ENCODE measurements around the gene IFNL4.
"Not testable (repeated sequence)": the region's sequence is repeated elsewhere in the genome, so short reads cannot be mapped to it uniquely, and the experiment has no call there.

The IFNL4 gene

DNA sequence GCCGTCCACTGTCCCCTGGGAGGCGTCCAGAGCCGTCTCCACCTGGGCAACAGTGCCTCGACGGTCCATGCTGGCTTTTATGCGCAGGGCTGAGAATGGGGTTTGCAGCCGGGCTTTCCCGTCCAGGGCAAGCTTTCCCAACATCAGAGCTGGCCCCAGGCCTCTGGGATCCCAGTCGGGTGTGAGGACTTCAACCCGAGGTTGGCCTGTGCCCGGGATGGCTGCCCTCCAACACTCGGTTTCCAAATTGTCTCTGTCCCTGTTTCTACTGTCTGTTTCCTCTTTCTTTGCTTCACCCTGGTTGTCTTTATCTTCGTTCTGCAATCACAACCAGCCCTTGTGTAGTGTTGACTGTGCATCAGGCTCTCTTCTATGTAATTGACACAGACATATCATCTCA lies at the start of gene IFNL4:
Gene IFNL4, minus strand, starts transcription at position 51 of the 400 bp plus-strand sequence.
- no peak for DNase-seq (ENCODE audit: low spot score)

DNA sequence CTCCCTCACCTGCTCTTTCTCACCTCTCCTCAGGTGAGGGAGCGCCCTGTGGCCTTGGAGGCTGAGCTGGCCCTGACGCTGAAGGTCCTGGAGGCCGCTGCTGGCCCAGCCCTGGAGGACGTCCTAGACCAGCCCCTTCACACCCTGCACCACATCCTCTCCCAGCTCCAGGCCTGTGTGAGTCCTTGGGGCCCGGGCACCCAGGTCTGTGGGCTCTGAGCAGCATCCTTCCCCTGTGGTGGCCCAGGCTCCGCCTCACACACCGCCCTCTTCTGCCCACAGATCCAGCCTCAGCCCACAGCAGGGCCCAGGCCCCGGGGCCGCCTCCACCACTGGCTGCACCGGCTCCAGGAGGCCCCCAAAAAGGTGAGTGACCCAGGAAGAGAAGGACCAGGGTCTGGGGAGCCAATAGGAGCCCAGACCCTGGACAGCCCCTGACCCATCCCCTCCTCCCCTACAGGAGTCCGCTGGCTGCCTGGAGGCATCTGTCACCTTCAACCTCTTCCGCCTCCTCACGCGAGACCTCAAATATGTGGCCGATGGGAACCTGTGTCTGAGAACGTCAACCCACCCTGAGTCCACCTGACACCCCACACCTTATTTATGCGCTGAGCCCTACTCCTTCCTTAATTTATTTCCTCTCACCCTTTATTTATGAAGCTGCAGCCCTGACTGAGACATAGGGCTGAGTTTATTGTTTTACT lies 49.4 kb upstream of the IFNL4 start:
- no peak for DNase-seq (ENCODE audit: low spot score)

DNA sequence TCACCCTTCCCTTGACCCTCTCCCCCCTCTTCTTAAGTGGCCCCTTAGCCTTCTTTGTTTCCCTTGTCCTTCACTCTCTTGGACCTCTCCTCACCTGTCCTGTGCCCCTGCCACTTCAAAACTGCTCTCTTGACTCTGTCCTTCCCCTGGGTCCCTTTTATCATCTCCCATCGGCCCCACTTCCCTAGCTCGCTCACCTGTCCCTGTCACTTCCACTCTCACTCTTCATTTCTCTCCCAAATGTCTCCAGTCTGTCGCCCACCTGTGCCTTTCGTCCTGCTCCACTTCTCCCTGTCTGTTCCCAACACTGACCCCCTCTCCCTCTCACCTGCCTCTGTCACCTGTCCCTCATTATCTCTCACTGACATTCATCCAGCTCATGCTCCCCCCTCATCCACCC lies 48.2 kb upstream of the IFNL4 start:
- no peak for DNase-seq (ENCODE audit: low spot score)

DNA sequence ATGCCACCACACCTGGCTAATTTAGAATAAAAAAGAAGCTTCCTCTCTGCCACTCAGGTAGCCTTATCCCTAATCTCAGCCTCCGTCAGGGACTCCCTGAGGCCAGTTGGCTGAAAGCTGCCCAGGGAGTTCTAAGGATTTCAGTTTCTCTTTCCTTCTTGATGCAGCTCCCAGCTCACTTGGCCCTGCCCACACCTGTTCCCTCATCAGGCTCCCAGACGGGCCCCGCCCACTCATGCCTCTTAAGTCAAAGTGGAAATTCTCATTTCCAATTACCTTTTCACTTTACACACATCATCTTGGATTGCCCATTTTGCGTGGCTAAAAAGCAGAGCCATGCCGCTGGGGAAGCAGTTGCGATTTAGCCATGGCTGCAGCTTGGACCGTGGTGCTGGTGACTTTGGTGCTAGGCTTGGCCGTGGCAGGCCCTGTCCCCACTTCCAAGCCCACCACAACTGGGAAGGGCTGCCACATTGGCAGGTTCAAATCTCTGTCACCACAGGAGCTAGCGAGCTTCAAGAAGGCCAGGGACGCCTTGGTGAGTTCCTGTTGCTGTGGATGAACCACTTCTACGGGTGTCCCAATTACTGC lies 47.5 kb upstream of the IFNL4 start, which contains the start of gene IFNL1:
Gene IFNL1, plus strand, starts transcription at position 353 of the 591 bp plus-strand sequence. Its CDS starts 15 bp downstream, at position 368.
- no peak for DNase-seq (ENCODE audit: low spot score)

DNA sequence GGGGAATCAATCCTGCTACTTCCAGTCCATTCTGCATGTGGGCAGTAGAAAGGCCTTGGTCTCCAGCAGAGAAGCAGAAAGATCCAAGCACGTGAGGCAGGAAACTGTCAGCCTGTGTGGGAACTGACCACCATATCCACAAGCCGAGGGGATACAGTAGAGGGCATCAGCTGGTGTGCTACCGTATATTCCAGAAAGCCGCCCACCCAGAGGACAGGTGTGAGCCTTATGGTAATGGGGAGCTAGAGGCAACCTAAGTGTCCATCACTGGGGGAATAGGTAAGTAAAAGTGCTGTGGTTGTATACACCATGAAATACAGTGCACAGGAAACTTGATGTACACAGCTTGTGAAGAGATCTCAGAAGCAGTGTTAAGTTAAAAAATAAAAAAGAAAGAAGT lies 44.7 kb upstream of the IFNL4 start:
- no peak for DNase-seq (ENCODE audit: low spot score)

DNA sequence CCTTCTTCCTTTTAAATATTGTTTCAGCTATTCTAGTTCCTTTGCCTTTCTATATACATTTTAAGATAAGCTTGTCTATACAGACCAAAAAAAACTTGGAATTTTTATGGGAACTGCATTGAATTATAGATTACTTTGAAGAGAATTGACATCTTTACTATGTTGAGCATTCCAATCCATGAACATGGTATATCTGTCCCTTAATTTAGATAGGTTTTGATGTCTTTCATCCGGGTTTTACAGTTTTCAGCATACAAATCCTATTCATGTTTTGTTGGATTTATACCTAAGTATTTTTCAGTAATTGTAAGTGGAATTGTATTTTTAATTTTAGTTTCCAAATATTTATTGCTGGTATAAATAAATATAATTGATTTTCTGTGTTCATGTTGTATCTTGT lies 35.4 kb upstream of the IFNL4 start:
- no peak for DNase-seq (ENCODE audit: low spot score)

DNA sequence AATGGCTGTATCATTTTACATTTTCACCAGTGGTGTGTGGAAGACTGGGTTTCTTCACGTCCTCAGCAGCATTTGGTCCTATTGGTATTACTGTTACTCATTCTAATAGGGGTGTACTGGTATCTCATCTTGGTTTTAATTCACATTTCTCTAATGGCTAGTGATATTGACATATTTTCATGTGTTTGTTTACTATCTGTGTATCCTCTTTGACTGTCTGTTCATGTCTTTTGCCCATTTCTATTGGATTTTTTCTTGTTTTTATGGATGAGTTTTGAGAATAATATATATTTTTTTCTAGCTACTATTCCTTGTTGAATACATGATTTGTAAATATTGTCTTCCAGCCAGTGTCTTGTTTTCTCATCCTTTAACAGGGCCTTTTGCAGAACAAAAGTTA lies 33.4 kb upstream of the IFNL4 start:
- DNase-seq (ENCODE audit: low spot score): no peak

DNA sequence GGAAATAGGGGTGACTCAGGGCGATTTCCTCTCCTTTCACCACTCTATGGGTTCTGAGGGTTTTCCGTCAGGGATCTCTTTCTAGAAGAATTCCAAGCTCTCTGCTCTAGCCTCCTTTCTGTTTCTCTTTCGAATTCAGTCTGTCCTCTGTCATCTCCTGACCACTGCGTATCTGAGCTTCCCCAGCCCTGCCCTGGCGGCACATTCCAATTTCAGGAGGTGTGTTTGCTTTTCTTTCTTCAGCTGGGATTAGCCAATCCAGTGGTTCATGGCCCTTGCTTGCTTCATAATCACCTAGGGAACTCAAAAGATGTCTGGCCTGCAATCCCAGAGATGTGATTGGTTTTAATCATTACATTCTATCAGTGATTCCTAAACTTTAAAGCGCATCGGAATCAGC lies 28.9 kb upstream of the IFNL4 start:
- DNase-seq (ENCODE audit: low spot score): no peak

DNA sequence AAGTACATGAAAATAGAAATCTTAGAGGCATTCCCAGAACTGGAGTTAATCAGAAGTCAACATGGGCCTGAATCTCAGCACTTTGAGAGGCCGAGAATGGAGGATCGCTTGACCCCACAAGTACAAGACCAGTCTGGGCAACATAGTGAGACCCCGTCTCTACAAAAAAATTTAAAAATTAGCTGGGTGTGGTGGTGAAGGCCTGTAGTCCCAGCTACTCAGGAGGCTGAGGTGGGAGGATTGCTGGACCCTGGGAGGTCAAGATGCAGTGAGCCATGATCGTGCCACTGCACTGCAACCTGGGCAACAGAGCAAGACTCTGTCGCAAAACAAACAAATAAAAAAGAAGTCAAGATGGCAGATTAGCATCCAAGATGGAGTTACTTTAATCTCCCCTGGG lies 28.1 kb upstream of the IFNL4 start:
- DNase-seq (ENCODE audit: low spot score): no peak

DNA sequence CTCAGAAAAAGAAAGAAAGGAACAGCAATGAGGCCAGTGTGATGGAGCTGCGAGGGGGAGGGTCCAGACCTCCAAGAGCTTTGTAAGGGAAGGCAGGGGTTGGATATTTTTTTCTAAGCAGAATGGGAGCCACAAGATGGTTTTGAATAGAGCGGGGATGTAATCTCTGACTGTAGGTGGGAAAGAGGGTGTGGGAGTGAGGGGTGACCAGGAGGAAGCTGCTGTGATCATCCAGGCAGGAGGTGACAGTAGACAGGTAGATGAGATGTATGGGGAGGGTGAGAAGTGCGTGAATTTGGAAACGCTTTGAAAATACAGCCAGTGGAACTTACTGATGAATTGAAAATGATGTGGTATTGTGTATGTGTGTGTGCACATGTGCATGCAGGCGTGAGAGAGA lies 26.9 kb upstream of the IFNL4 start:
- DNase-seq (ENCODE audit: low spot score): no peak

DNA sequence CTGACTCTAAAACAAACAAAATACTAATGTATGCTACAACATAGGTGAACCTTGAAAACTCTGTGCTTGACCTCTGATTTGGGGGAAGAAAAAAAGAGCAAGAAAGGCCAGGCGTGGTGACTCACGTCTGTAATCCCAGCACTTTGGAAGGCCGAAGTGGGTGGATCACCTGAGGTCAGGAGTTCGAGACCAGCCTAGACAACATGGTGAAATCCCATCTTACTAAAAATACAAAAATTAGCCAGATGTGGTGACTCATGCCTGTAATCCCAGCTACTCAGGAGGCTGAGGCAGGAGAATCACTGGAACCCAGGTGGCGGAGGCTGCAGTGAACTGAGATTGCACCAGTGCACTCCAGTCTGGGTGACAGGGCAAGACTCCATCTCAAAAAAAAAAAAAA lies 25.2 kb upstream of the IFNL4 start:
- DNase-seq (ENCODE audit: low spot score): not testable (repeated sequence)

DNA sequence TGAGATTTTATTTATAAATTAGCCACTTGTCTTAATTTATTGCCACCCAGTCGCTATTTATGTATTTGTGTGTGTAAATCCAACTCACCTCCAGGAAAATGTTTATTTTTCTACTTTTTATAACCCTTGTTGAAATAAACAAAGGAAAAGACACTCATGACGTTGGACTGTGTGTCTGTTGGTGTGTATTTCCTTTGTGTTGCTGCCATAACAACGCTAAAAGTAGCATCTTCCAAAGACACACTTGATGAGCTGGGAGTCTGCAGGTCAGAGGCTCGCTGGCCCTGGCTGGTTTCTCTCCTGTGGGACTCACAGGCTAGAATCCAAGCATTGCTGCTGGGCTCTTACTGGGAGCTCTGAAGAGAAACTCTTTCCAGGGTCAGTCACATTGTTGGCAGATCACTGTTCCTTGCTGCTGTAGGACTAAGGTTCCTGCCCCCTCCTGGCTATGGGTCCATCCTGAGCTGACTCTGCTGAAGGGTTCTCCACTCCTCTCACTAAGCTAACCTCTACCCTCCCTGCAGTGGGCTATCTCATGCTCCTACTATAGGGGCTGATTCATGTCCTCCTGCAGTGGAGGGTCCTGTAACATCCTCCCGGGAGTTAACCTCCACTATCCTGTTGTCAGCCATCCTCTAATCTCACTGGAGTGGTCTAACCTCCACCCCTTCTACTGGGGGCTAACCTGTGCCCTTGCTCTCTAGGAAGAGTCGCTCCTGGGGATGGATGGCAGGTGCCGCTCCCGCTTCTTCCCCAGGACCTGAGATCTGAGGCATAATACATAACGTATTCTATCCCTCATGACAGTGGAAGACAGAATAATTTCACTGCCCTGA lies 21.6 kb upstream of the IFNL4 start:
- DNase-seq (ENCODE audit: low spot score): no peak

DNA sequence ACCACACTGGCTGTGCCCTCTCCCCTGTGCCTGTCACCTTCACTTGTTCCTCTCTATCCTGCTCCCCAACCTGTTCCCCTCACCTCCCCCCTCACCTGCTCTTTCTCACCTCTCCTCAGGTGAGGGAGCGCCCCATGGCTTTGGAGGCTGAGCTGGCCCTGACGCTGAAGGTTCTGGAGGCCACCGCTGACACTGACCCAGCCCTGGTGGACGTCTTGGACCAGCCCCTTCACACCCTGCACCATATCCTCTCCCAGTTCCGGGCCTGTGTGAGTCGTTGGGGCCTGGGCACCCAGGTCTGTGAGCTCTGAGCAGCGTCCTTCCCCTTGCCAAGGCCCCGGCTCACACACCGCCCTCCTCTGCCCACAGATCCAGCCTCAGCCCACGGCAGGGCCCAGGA lies 20.7 kb upstream of the IFNL4 start:
- not testable (repeated sequence) for DNase-seq (ENCODE audit: low spot score)

DNA sequence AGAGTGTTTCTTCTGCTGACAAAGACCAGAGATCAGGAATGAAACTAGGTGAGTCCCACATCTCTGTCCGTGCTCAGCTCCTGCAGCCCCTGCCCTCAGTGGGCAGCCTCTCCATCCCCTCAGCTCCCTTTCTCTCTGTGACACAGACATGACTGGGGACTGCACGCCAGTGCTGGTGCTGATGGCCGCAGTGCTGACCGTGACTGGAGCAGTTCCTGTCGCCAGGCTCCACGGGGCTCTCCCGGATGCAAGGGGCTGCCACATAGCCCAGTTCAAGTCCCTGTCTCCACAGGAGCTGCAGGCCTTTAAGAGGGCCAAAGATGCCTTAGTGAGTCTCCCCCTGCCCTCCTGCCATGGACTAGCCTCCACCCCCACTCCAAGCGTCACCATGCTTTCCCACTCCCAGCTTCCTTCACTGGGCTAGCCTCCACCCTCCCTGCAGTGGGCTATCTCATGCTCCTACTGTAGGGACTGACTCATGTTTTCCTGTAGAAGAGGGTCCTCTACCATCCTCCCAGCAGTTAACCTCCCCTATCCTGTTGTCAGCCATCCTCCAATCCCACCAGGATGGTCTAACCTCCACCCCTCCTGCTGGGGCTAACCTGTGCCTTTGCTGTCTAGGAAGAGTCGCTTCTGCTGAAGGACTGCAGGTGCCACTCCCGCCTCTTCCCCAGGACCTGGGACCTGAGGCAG lies 20.0 kb upstream of the IFNL4 start:
- not testable (repeated sequence) for DNase-seq (ENCODE audit: low spot score)

DNA sequence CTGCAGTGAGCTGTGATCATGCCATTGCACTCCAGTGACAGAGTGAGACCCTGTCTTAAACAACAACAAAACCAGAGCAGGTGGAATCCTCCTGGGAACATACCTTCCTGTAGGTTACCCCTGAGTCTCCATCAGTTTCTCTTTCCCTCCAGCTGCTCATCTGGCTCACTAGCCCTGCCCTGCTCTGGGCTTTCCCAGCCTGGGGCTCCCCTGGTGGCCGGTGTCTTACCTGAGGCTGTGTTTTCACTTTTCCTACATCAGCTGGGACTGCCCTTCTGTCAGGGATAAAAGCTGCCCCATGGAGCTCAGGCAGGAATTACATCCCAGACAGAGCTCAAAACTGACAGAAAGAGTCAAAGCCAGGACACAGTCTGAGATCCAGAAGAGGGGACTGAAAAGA lies 19.4 kb upstream of the IFNL4 start, which contains the start of gene IFNL2:
Gene IFNL2, plus strand, starts transcription at position 312 of the 400 bp plus-strand sequence. CDS start 173 bp downstream, outside the sequence.
- not testable (repeated sequence) for DNase-seq (ENCODE audit: low spot score)

DNA sequence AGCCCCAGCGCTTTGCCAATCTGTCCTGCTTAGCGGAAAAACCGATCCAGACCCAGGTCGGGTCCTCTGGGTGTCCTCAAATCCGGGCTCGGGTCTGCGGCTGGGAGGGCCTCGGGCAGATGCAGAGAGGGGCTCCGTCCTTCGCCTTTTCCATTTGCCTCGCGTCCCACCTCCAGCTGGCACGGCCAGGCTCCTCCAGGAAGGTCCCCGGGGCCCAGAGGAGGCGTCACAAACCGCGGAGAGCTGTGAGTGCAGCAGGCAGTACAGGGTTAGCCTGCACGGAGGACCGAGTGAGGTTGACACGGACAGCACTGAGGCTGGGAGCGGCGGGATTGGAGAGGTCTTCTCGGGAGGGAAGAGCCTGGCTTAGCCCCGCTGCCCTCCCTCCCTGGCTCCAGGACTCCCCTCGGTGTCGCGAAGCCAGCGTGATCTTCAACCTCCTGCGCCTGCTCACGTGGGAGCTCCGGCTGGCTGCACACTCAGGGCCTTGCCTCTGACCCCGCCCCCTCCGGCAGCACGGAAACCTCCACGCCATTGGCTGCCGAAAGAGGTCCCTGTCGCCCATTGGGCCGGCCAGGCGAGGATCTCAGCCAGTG lies 16.8 kb upstream of the IFNL4 start:
- peak; percentile 53 for DNase-seq (ENCODE audit: low spot score)

DNA sequence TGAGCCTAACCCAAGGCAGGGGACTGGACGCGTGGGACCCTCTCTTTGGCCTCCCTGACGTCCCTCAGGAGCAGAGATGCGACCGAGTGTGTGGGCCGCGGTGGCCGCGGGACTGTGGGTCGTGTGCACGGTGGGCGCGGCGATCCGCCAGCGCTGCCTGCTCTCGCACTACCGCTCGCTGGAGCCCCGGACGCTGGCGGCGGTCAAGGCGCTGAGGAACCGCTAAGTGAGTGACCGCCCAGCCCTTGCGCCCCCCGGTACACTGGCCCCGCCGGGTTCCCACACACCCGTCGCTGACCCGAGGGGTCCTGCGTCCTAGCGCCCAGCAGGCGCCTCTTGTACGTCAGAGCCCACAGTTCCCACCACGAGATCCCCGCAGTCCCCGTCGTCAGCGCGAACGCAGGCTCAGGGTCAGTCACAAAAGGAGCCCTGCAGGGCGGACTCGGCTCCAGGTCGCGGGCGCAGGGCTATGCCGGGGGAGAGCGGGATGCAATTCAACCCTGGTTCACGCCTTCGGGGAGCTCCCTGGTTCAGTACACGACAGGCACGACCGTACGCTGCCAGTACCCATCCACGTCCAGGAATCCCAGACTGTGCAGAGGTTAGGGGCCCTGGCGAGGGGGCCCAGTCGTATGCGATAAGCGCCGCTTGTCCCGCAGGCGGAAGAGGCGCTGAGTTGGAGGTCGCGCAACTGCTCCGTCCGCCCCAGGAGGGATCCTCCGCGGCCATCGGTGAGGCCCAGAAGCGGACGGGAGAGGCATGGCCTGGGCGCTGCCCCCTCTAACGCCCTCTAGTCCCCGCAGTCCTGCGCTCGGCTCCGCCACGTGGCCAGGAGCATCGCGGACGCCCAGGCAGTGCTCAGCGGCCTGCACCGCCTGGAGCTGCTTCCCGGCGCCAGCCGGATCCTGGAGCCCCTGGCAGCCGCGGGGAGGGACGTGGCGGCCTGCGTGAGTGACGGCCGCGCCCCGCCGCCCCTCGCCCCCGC lies 15.9 kb upstream of the IFNL4 start:
- peak; percentile 77 for DNase-seq (ENCODE audit: low spot score)

DNA sequence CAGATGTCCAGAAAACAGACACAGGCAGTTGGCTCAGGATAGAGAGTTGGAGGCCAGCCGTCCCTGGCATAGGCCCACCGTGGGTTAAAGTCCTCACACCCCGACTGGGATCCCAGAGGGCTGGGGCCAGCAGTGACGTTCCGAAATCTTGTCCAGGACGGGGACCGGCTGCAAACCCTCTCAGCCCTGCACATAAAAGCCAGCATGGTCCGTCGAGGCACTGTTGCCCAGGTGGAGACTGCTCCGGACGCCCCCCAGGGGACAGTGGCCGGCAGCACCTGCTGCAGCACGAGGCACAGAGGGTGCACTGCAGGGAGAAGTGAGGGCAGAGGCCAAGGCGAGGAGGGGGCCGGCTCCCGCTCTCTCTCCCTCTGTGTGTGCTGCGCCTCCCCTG lies 15.3 kb upstream of the IFNL4 start:
- DNase-seq (ENCODE audit: low spot score): peak; percentile 53

DNA sequence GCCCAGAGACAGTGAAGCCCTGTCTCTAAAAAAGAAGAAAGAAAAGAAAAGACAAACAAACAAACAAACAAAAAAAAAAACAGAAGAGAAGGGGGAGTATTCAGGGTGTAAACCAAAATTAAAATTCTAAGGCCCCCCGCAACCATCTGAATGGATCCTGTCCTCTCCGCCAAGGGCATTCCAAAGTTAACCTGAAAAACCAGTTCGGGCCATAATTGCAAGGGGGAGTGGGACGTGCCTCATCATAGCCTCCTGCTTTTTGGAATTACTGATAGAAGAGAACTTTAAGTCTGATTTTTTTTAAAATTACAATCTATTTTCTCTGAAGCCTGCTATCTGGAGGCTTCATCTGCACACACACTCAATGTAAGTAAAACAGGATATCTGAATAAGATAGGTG lies 13.8 kb upstream of the IFNL4 start:
- no peak for DNase-seq (ENCODE audit: low spot score)

DNA sequence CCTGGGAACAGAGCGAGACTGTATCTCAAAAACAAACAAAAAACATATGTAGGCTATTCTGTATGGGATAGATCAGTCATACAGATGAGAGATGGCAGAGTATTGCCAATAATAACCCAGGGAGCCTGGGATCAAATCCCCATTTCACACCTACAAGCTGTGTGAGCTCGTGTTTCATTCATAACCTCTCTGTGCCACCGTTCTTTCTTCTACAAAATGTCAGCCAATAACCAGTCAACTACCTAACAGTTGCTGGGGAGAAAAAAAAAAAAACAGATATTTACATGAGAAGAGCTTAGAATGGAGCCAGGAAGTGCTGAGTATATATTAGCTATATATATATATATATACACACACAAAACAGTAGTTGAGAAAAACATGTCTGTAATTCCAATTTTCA lies 13.0 kb upstream of the IFNL4 start:
- no peak for DNase-seq (ENCODE audit: low spot score)

DNA sequence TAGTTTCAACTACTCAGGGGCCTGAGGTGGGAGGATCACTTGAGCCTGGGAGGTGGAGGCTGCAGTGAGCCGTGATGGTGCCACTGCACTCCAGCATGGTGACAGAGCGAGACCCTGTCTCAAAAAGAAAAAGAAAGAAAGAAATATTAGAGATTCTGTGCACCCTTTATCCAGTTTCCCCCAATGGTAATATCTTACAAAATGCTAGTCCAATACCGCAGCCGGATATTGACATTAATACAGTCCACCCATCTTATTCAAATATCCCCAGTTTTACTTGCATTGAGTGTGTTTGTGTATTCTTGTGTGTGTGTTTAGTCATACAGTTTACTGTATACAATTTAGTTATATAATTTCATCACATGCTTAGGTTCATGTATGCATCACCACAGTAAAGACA lies 8.6 kb upstream of the IFNL4 start:
- no peak for DNase-seq (ENCODE audit: low spot score)
